ENCODE data around the gene PMAIP1. TPM values are rescaled to one million over a fixed set of nuclear protein-coding genes. Genes with fewer than 3 reads are reported as not detected.

PMAIP1 gene
- total RNA-seq, 3 donors from 2014 or later (not counting 1 experiment from before 2014, with no cell fraction given), result 211 to 514 (median 264) TPM

GRCh38 chr18:59909289-59910036 lies 9.7 kb downstream of the PMAIP1 start:
- no peak for ATAC-seq
- Histone ChIP-seq H3K27ac (ENCODE audit: low read length) (no peak overlapping the region), H3K36me3 (ENCODE audit: control insufficient read depth, insufficient read depth, low read length) (no peaks in the 10 kb centered on the region), H3K4me1 (ENCODE audit: control insufficient read depth, insufficient read depth, low read length) (peaks cover 15% of the 10 kb centered on the region), H3K27me3 (ENCODE audit: control insufficient read depth, insufficient read depth, low read length) (no peaks in the 10 kb centered on the region), H3K4me3 (ENCODE audit: low read length) (no peak overlapping the region), H3K9me3 (ENCODE audit: control insufficient read depth, insufficient read depth, low read length) (no peaks in the 10 kb centered on the region)
- intact Hi-C loops (cut with micrococcal nuclease), result no loop called here
- 89% methylated on average over 9 of the region's 11 CpGs for WGBS (ENCODE audit: insufficient coverage)
- no peak for DNase-seq
- Mint-ChIP-seq H3K4me3 (no peak overlapping the region), H3K9me3 (no peaks in the 10 kb centered on the region), H3K36me3 (no peaks in the 10 kb centered on the region), H3K27ac (peak overlapping the region in 1 of 2 donors; percentile 74), H3K27me3 (ENCODE audit: low read depth in 2 of 2) (peaks cover 0 to 6% of the 10 kb centered on the region in 2 donors), H3K4me1 (peaks cover 26 to 49% of the 10 kb centered on the region in 2 donors)
- no peak for TF ChIP-seq CTCF (IDR thresholded peaks at IDR 0.05)

GRCh38 chr18:59910967-59911366 lies 11.2 kb downstream of the PMAIP1 start:
- WGBS (ENCODE audit: insufficient coverage), result 100% methylated on average over 1 of the region's 2 CpGs

GRCh38 chr18:59911600-59911999 lies 11.8 kb downstream of the PMAIP1 start:
- ATAC-seq (peak in 1 of 3 donors; percentile 44), DNase-seq (no peak)
- no peak overlapping the region for H3K4me3 Mint-ChIP-seq
- H3K27ac ChIP-seq (ENCODE audit: low read length), result no peak overlapping the region
- no peaks in the 10 kb centered on the region for H3K36me3 Mint-ChIP-seq
- H3K9me3 Mint-ChIP-seq, result no peaks in the 10 kb centered on the region
- TF ChIP-seq CTCF (IDR thresholded peaks at IDR 0.05), result no peak
- H3K4me3 ChIP-seq (ENCODE audit: low read length), result no peak overlapping the region
- no peaks in the 10 kb centered on the region for H3K27me3 ChIP-seq (ENCODE audit: control insufficient read depth, insufficient read depth, low read length)
- no peaks in the 10 kb centered on the region for H3K36me3 ChIP-seq (ENCODE audit: control insufficient read depth, insufficient read depth, low read length)
- H3K4me1 Mint-ChIP-seq, result peaks cover 8 to 31% of the 10 kb centered on the region in 2 donors
- no peaks in the 10 kb centered on the region for H3K4me1 ChIP-seq (ENCODE audit: control insufficient read depth, insufficient read depth, low read length)
- no peaks in the 10 kb centered on the region for H3K9me3 ChIP-seq (ENCODE audit: control insufficient read depth, insufficient read depth, low read length)
- H3K27me3 Mint-ChIP-seq (ENCODE audit: low read depth in 2 of 2), result peaks cover 0 to 6% of the 10 kb centered on the region in 2 donors
- no peak overlapping the region for H3K27ac Mint-ChIP-seq
- intact Hi-C loops (cut with micrococcal nuclease), result no loop called here

More at GRCh38 chr18:59910967-59911366, 11.2 kb downstream of the PMAIP1 start:
- H3K4me3 Mint-ChIP-seq, result no peak overlapping the region
- H3K36me3 ChIP-seq (ENCODE audit: control insufficient read depth, insufficient read depth, low read length), result no peaks in the 10 kb centered on the region
- peaks cover 0 to 6% of the 10 kb centered on the region in 2 donors for H3K27me3 Mint-ChIP-seq (ENCODE audit: low read depth in 2 of 2)
- H3K27ac ChIP-seq (ENCODE audit: low read length), result no peak overlapping the region
- H3K36me3 Mint-ChIP-seq, result no peaks in the 10 kb centered on the region
- ATAC-seq (no peak), DNase-seq (no peak)
- intact Hi-C loops (cut with micrococcal nuclease), result no loop called here
- no peak for TF ChIP-seq CTCF (IDR thresholded peaks at IDR 0.05)
- H3K9me3 ChIP-seq (ENCODE audit: control insufficient read depth, insufficient read depth, low read length), result no peaks in the 10 kb centered on the region
- H3K27me3 ChIP-seq (ENCODE audit: control insufficient read depth, insufficient read depth, low read length), result no peaks in the 10 kb centered on the region
- H3K4me3 ChIP-seq (ENCODE audit: low read length), result no peak overlapping the region
- H3K4me1 Mint-ChIP-seq, result peaks cover 13 to 37% of the 10 kb centered on the region in 2 donors
- H3K27ac Mint-ChIP-seq, result no peak overlapping the region
- H3K9me3 Mint-ChIP-seq, result no peaks in the 10 kb centered on the region
- H3K4me1 ChIP-seq (ENCODE audit: control insufficient read depth, insufficient read depth, low read length), result peaks cover under 1% of the 10 kb centered on the region
